K562 (cell line): ENCODE results near the gene LY6G6D. TPM values are rescaled to one million over a fixed set of nuclear protein-coding genes. Genes with fewer than 3 reads are reported as not detected.

ENCODE experiments used
- CBX8 ChIP-seq: fragments of 200-600 bp; sonication (generic); IDR thresholded peaks from 2 replicates; pipeline ENCODE4 v1.6.1; 2012; ENCODE audit warnings: borderline replicate concordance, mixed run types, low read depth, mild to moderate bottlenecking, moderate library complexity, mixed read lengths, low read length, control low read depth, inconsistent platforms; ENCODE audit not compliant: poor library complexity, severe bottlenecking; ENCODE audit errors: extremely low read depth
- CCNT2 ChIP-seq: IDR thresholded peaks from 2 replicates; pipeline ENCODE4 v1.6.1; 2011; ENCODE audit warnings: borderline replicate concordance, low read depth, mild to moderate bottlenecking, moderate library complexity, mixed read lengths, low read length; ENCODE audit not compliant: insufficient read length; ENCODE audit errors: extremely low read depth
- CLOCK ChIP-seq: fragments of 250-450 bp; sonication (Bioruptor Pico); IDR thresholded peaks from 2 replicates; pipeline ENCODE4 v1.4.0; 2020; ENCODE audit warnings: mild to moderate bottlenecking, moderate library complexity, borderline replicate concordance
- FOXA3 ChIP-seq, 2 experiments: fragments of 450-650 bp in 1 of 2; sonication (generic) in 1 of 2; formaldehyde crosslinking; IDR thresholded peaks in 1 of 2; conservative IDR thresholded peaks in 1 of 2; 2 replicates each; pipeline versions ENCODE4 v1.4.0 to v1.8.0; 2020 to 2022; ENCODE audit warnings: mild to moderate bottlenecking in 2 of 2, missing genetic modification reagents in 1 of 2
- FOXJ2 ChIP-seq: fragments of 200-800 bp; sonication (Bioruptor generic); IDR thresholded peaks from 2 replicates; pipeline ENCODE4 v1.6.1; 2016; ENCODE audit warnings: missing genetic modification characterization, missing compliant biosample characterization
- HMGN3 ChIP-seq: IDR thresholded peaks from 2 replicates; pipeline ENCODE4 v1.6.1; 2011; ENCODE audit warnings: borderline replicate concordance, low read depth, mild to moderate bottlenecking, mixed read lengths, low read length; ENCODE audit not compliant: insufficient read length; ENCODE audit errors: extremely low read depth
- ID3 ChIP-seq, 2 experiments: fragments of 250-450 bp in 1 of 2; fragments of 450-650 bp in 1 of 2; sonication (Bioruptor Pico) in 1 of 2; IDR thresholded peaks; 2 replicates each; pipeline versions ENCODE4 v1.6.1 to v1.8.0; 2016 to 2021; ENCODE audit warnings: mild to moderate bottlenecking in 2 of 2, moderate library complexity in 2 of 2, missing compliant biosample characterization in 1 of 2, missing genetic modification characterization in 1 of 2
- KLF13 ChIP-seq: fragments of 450-650 bp; IDR thresholded peaks from 2 replicates; pipeline ENCODE4 v1.6.1; 2016; ENCODE audit warnings: missing genetic modification characterization, low read depth, mild to moderate bottlenecking, missing compliant biosample characterization, moderate library complexity, borderline replicate concordance
- NCOA1 ChIP-seq: fragments of 450-650 bp; IDR thresholded peaks from 2 replicates; pipeline ENCODE4 v1.6.1; 2016; ENCODE audit warnings: low read depth
- NCOA4 ChIP-seq: fragments of 450-650 bp; IDR thresholded peaks from 2 replicates; pipeline ENCODE4 v1.6.1; 2018; ENCODE audit warnings: mild to moderate bottlenecking; ENCODE audit not compliant: partially characterized antibody
- NFRKB ChIP-seq: fragments of 450-650 bp; IDR thresholded peaks from 2 replicates; pipeline ENCODE4 v1.6.1; 2016; ENCODE audit warnings: low read depth
- SIRT6 ChIP-seq: IDR thresholded peaks from one replicate; pipeline ENCODE4 v1.6.1; 2012; ENCODE audit warnings: low read depth, mild to moderate bottlenecking, control low read depth, inconsistent platforms, low read length, moderate library complexity
- SMC3 ChIP-seq: conservative IDR thresholded peaks from 2 replicates; pipeline ENCODE4 v1.6.1; 2011; ENCODE audit warnings: low read depth, low read length, improper control_type of control experiment; ENCODE audit not compliant: insufficient read depth
- SNIP1 ChIP-seq: fragments of 450-650 bp; IDR thresholded peaks from 2 replicates; pipeline ENCODE4 v1.7.1; 2017; ENCODE audit warnings: low read depth, mild to moderate bottlenecking
- SPI1 ChIP-seq: IDR thresholded peaks from 2 replicates; pipeline ENCODE4 v1.6.1; 2011; ENCODE audit warnings: low read depth, low read length, control low read depth, borderline replicate concordance
- UBTF ChIP-seq, 2 experiments: IDR thresholded peaks; 2 replicates each; pipeline ENCODE4 v1.6.1; 2012; ENCODE audit warnings: improper control_type of control experiment in 2 of 2, low read depth in 2 of 2, low read length in 2 of 2, borderline replicate concordance in 1 of 2
- ZNF644 ChIP-seq: fragments of 200-800 bp; sonication (Bioruptor generic); IDR thresholded peaks from 2 replicates; pipeline ENCODE4 v1.6.1; 2016; ENCODE audit warnings: low read depth, missing genetic modification characterization, missing compliant biosample characterization
- ZNF696 ChIP-seq: fragments of 250-450 bp; sonication (Bioruptor Pico); conservative IDR thresholded peaks from 2 replicates; pipeline ENCODE4 v1.4.0; 2020; ENCODE audit warnings: mild to moderate bottlenecking, moderate library complexity
- ZNF785 ChIP-seq: fragments of 250-450 bp; sonication (Bioruptor Pico); IDR thresholded peaks from 2 replicates; pipeline ENCODE4 v1.4.0; 2020; ENCODE audit warnings: mild to moderate bottlenecking
- polyA plus RNA-seq, 8 experiments: library from polyadenylated mRNA; depleted of rRNA in 4 of 8; stranded (reverse) in 5 of 8; unstranded in 3 of 8; fragments of >200 nt; fragmentation: Nextera tagmentation in 2 of 8; fragmentation: Illumina TruSeq in 1 of 8; extraction: Ambion mirVana in 2 of 8; extraction: Trizol in 1 of 8; gene quantifications; 2 replicates each; pipeline versions ENCODE4 v1.2.1 to v1.2.3, GENCODE V29; 2011 to 2014; ENCODE audit warnings: inconsistent platforms in 1 of 8, missing spikeins in 1 of 8
- total RNA-seq, 7 experiments: library from RNA; depleted of rRNA in 6 of 7; stranded (reverse); fragments of >200 nt in 6 of 7; fragmentation: Illumina TruSeq in 2 of 7; extraction: Trizol in 2 of 7; gene quantifications; 2 replicates each; pipeline versions ENCODE4 v1.2.1 to v1.2.3, GENCODE V29; 2011 to 2021; ENCODE audit warnings: low replicate concordance in 1 of 7

LY6G6D gene
- total and polyA plus RNA-seq, 9 of the 15 experiments (the other 6 are each of a cell fraction or from before 2014, with no cell fraction given), result 0.30 to 0.38 TPM; not detected in 7

GRCh38 chr6:31729515-31729978 lies 14.4 kb downstream of the LY6G6D start (continued):
- no peak for TF ChIP-seq CLOCK
- no peak for TF ChIP-seq CBX8
- peak; percentile 49; the same call in 1 of the 2 replicates for TF ChIP-seq FOXJ2
- TF ChIP-seq NFRKB, result no peak
- peak; percentile 27; the same call in 1 of the 2 replicates for TF ChIP-seq SPI1
- TF ChIP-seq CCNT2, result no peak
- TF ChIP-seq ZNF785 (CRISPR knock-in tag), result no peak
- TF ChIP-seq ID3 (CRISPR knock-in tag; IDR thresholded peaks at IDR 0.05), result no peak
- peak; percentile 90; the same call in 1 of the 2 replicates for TF ChIP-seq ID3 (tag; IDR thresholded peaks at IDR 0.05)
- no peak for TF ChIP-seq SNIP1
- no peak for TF ChIP-seq ZNF696 (CRISPR knock-in tag)
- no peak for TF ChIP-seq NCOA4
- TF ChIP-seq KLF13, result peak; percentile 100
- TF ChIP-seq SIRT6, result peak; percentile 18
- TF ChIP-seq SMC3, result peak; percentile 90
- no peak for TF ChIP-seq ZNF644 (tag)
- TF ChIP-seq UBTF (IDR thresholded peaks at IDR 0.05; ENCODE audit: borderline replicate concordance in 1 of 2, low read depth in 2 of 2, low read length in 2 of 2), result peak in 1 of 2 experiments; percentile 76; a peak in 2 of 4 replicates
- TF ChIP-seq HMGN3, result no peak
- no peak for TF ChIP-seq NCOA1
- 0 out of 4 replicates have a peak, but pooled peaks of 1 of the 2 experiments have one; percentile 68 for TF ChIP-seq FOXA3 (CRISPR knock-in tag; conservative IDR thresholded peaks at IDR 0.05 in 1 of 2, IDR thresholded peaks at IDR 0.05 in 1 of 2)
